Ascending aorta (tissue), 2 donors: ENCODE results near the gene SLC2A1. TPM values are rescaled to one million over a fixed set of nuclear protein-coding genes. Genes with fewer than 3 reads are reported as not detected.

Experiments
- DNase-seq, 2 donors: peaks; one replicate each; pipeline ENCODE4 v3.0.0-alpha.2; 2019; ENCODE audit warnings: low spot score in 2 of 2
- H3K27ac ChIP-seq, 2 donors: fragments of 200-600 bp; sonication (generic); one replicate each; pipeline ENCODE4 v1.5.1; 2016 to 2017; ENCODE audit warnings: mild to moderate bottlenecking in 1 of 2
- H3K27me3 ChIP-seq: fragments of 200-600 bp; sonication (generic); one replicate; pipeline ENCODE4 v1.5.1; 2017
- H3K36me3 ChIP-seq, 2 donors: fragments of 200-600 bp; sonication (generic); one replicate each; pipeline ENCODE4 v1.5.1; 2016
- H3K4me1 ChIP-seq, 2 donors: fragments of 200-600 bp; sonication (generic); one replicate each; pipeline ENCODE4 v1.5.1; 2016 to 2017; ENCODE audit warnings: mild to moderate bottlenecking in 1 of 2
- H3K4me3 ChIP-seq, 2 donors: fragments of 200-600 bp; sonication (generic); one replicate each; pipeline ENCODE4 v1.5.1; 2016 to 2017; ENCODE audit warnings: mild to moderate bottlenecking in 1 of 2
- H3K9me3 ChIP-seq, 2 donors: fragments of 200-600 bp; sonication (generic); one replicate each; pipeline ENCODE4 v1.5.1; 2016
- intact Hi-C: fragments of 100-400 bp; cut with DNase I; formaldehyde crosslinking; loops from one replicate; pipeline ENCODE4 v1.15.1; 2023
- total RNA-seq: library from RNA; depleted of rRNA; stranded (reverse); fragments of >200 nt; gene quantifications from one replicate; pipeline ENCODE4 v1.1.0, GENCODE V29; 2016
- TF ChIP-seq, protein P1 (sequence below), 3 experiments: fragments of 200-600 bp in 2 of 3; fragments of 450-650 bp in 1 of 3; sonication (generic) in 2 of 3; IDR thresholded peaks; one replicate each; pipeline ENCODE4 v1.5.1; 2016 to 2019; ENCODE audit warnings: antibody characterized with exemption in 3 of 3, mild to moderate bottlenecking in 1 of 3, moderate library complexity in 1 of 3

SLC2A1 gene
- total RNA-seq, 1 donor from 2014 or later: 15.5 TPM

DNA sequence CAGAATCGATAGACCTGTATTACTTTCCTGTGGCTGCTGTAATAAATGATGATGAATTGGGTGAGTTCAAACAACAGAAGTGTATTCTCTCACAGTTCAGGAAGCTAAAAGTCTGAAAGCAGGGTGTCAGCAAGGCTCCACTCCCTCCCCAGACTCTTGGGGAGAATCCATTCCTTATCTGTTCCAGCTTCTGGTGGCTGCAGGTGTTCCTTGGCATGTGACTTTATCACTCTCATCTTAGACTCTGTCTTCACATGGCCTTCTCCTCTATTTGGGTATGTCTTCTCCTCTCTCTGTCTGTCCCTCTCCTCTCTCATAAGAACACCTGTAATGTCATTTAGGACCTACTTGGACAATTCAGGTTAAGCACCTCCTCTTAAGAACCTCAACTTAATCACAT, 44.1 kb upstream of the SLC2A1 start:
- Histone ChIP-seq H3K27ac (no peak overlapping the region), H3K9me3 (no peaks in the 10 kb centered on the region), H3K4me1 (no peaks in the 10 kb centered on the region), H3K4me3 (no peak overlapping the region), H3K36me3 (no peaks in the 10 kb centered on the region), H3K27me3 (no peaks in the 10 kb centered on the region)
- DNase-seq: no peak
- intact Hi-C loops: no loop called here
- TF ChIP-seq, protein P1, sequence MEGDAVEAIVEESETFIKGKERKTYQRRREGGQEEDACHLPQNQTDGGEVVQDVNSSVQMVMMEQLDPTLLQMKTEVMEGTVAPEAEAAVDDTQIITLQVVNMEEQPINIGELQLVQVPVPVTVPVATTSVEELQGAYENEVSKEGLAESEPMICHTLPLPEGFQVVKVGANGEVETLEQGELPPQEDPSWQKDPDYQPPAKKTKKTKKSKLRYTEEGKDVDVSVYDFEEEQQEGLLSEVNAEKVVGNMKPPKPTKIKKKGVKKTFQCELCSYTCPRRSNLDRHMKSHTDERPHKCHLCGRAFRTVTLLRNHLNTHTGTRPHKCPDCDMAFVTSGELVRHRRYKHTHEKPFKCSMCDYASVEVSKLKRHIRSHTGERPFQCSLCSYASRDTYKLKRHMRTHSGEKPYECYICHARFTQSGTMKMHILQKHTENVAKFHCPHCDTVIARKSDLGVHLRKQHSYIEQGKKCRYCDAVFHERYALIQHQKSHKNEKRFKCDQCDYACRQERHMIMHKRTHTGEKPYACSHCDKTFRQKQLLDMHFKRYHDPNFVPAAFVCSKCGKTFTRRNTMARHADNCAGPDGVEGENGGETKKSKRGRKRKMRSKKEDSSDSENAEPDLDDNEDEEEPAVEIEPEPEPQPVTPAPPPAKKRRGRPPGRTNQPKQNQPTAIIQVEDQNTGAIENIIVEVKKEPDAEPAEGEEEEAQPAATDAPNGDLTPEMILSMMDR (IDR thresholded peaks at IDR 0.05): no peak

DNA sequence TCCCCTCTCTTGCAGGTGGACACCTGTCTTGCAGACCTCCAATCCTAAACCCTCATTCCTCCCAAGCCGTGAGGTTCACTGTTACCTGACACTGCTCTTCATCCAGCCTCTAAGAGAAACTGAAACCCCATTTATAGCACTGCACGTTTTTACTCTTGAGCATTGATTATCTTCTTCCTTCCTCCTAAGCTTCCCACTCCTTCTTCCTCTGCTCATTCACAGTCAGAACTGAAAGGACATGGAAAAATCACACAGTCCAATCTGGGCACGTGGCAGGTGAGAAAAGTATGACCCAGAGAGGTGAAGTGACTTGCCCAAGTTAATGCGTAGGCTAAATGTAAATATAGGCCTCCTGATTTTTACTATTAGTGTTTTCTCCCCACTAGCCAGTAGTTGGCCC, 43.4 kb upstream of the SLC2A1 start:
- TF ChIP-seq, protein P1 (IDR thresholded peaks at IDR 0.05): no peak
- intact Hi-C loops: no loop called here
- no peaks in the 10 kb centered on the region for H3K9me3 ChIP-seq
- H3K27ac ChIP-seq: no peak overlapping the region
- no peak for DNase-seq
- no peaks in the 10 kb centered on the region for H3K36me3 ChIP-seq
- no peaks in the 10 kb centered on the region for H3K4me1 ChIP-seq
- H3K4me3 ChIP-seq: no peak overlapping the region
- no peaks in the 10 kb centered on the region for H3K27me3 ChIP-seq

DNA sequence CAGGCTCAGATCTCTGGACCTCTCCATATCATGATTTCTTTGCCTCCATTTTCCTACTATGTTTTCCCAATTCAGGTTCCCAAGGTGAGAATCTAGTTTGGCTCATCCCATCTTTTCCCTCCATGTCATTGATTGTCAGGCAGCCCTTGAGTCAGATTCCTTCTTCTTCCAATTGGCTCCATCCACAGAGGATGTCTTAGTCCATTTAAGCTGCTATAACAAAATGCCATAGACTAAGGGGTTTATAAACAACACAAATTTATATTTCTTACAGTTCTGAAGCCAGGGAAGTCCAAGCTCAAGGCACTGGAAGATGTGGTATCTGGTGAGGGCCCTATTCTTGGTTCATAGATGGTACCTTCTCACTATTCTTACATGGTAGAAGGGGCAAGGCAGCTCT, 42.8 kb upstream of the SLC2A1 start:
- intact Hi-C loops: no loop called here
- TF ChIP-seq, protein P1 (IDR thresholded peaks at IDR 0.05): no peak

DNA sequence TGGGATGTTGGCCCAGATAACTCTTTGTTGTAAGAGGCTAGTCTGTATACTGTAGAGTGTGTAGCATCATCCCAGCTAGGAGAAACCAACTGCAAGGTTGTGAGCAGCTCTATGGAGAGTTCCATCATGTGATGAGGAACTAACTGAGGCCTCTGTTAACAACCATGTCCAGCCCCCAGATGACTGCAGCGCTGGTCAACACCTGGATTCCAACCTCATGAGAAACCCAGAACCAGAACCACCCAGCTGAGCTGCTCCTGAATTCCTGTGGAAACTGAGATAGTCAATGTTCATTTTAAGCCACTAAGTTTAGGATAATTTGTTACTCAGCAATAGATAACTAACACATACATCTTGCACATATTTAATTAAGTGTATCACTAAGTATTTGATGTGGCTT, 41.6 kb upstream of the SLC2A1 start:
- DNase-seq: no peak
- intact Hi-C loops: no loop called here

More for the DNA sequence above, 42.8 kb upstream of the SLC2A1 start:
- no peaks in the 10 kb centered on the region for H3K36me3 ChIP-seq
- H3K4me3 ChIP-seq: no peak overlapping the region
- H3K4me1 ChIP-seq: no peaks in the 10 kb centered on the region
- no peak overlapping the region for H3K27ac ChIP-seq
- no peaks in the 10 kb centered on the region for H3K27me3 ChIP-seq
- H3K9me3 ChIP-seq: no peaks in the 10 kb centered on the region
- DNase-seq: no peak

DNA sequence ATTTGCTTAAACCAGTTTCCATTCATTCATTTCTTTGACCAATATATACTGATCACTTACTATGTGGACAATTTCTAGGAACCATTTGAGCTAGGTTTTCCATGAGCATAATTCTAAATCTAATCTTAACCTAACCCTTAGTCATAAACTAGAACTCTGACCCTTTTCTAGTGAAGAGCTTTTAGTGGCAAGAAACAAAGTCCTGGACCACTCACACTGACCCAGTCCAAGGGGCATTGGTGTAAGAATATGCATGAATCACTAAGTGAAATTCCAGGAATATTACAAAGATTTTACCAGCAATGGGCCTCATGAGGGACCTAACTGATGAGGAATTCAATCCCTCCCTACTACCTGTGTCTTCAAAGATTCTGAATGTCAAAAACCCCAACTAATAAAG, 40.6 kb upstream of the SLC2A1 start:
- H3K4me3 ChIP-seq: no peak overlapping the region
- H3K27ac ChIP-seq: no peak overlapping the region
- intact Hi-C loops: no loop called here
- H3K36me3 ChIP-seq: no peaks in the 10 kb centered on the region
- DNase-seq: no peak
- no peaks in the 10 kb centered on the region for H3K9me3 ChIP-seq
- TF ChIP-seq, protein P1 (IDR thresholded peaks at IDR 0.05): no peak
- H3K27me3 ChIP-seq: no peaks in the 10 kb centered on the region
- no peaks in the 10 kb centered on the region for H3K4me1 ChIP-seq

More for the DNA sequence above, 41.6 kb upstream of the SLC2A1 start:
- TF ChIP-seq, protein P1 (IDR thresholded peaks at IDR 0.05): no peak
- H3K27ac ChIP-seq: no peak overlapping the region
- H3K4me1 ChIP-seq: no peaks in the 10 kb centered on the region
- H3K9me3 ChIP-seq: no peaks in the 10 kb centered on the region
- H3K36me3 ChIP-seq: no peaks in the 10 kb centered on the region
- no peaks in the 10 kb centered on the region for H3K27me3 ChIP-seq
- H3K4me3 ChIP-seq: no peak overlapping the region

DNA sequence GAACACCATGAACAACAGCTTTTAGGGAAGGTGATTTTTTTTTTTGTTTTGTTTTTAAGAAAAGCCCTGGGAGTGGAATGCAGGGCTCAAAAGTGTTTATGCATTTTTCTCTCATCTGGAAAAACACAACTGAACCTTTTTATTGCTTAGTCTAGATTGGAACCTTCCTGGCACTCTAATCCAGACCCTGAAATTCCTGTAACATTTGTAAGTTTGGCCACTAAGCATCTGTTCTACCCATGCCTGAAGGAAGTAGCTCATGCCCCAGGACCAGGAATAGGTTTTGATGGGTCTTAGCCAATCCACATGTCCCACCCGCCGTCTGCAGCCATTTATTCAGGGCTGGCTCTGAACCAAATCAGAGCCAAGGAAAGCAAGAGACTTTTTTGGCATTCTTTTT, 39.7 kb upstream of the SLC2A1 start:
- no peaks in the 10 kb centered on the region for H3K27me3 ChIP-seq
- TF ChIP-seq, protein P1 (IDR thresholded peaks at IDR 0.05): no peak
- no peaks in the 10 kb centered on the region for H3K36me3 ChIP-seq
- no peaks in the 10 kb centered on the region for H3K4me1 ChIP-seq
- DNase-seq: no peak
- H3K4me3 ChIP-seq: no peak overlapping the region
- H3K27ac ChIP-seq: no peak overlapping the region
- intact Hi-C loops: no loop called here
- no peaks in the 10 kb centered on the region for H3K9me3 ChIP-seq
